ENCODE data around the gene MAFB.

DNA sequence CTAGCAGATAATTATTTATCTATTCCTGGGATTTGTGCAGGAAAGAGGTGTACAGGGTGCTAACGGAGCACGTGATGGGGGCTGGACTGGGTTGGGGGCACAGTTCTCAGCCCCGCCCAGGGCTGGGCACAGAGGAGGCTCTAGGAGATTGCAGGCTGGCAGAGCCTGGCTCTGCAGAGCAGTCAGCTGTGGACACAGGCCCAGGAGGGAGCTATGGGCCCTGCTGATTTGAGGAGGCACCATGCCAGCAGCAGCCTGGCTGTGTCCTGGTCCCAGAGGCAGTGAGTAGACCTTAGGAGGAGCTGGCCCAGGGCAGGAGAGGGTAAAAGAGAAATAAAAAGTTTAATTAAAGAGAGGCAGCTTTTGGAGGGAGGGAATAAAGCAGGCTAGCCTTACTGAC, 19.3 kb downstream of the MAFB start:
- TF ChIP-seq, protein P1, sequence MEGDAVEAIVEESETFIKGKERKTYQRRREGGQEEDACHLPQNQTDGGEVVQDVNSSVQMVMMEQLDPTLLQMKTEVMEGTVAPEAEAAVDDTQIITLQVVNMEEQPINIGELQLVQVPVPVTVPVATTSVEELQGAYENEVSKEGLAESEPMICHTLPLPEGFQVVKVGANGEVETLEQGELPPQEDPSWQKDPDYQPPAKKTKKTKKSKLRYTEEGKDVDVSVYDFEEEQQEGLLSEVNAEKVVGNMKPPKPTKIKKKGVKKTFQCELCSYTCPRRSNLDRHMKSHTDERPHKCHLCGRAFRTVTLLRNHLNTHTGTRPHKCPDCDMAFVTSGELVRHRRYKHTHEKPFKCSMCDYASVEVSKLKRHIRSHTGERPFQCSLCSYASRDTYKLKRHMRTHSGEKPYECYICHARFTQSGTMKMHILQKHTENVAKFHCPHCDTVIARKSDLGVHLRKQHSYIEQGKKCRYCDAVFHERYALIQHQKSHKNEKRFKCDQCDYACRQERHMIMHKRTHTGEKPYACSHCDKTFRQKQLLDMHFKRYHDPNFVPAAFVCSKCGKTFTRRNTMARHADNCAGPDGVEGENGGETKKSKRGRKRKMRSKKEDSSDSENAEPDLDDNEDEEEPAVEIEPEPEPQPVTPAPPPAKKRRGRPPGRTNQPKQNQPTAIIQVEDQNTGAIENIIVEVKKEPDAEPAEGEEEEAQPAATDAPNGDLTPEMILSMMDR (IDR thresholded peaks at IDR 0.05): no peak
- no peak for TF ChIP-seq POLR2A (IDR thresholded peaks at IDR 0.05)
